ENCODE results near the gene CNIH1.

CNIH1 gene

GRCh38 chr14:54440873-54441868, at the start of gene CNIH1:
TSS of gene CNIH1 (minus strand) at chr14:54441374. CDS start at chr14:54441327, 47 bp downstream.
- DNase-seq (ENCODE audit: low spot score), result peak; percentile 97

GRCh38 chr14:54490445-54491175, 49.4 kb upstream of the CNIH1 start:
- DNase-seq (ENCODE audit: low spot score), result no peak

GRCh38 chr14:54489731-54490444, 48.7 kb upstream of the CNIH1 start:
- no peak for DNase-seq (ENCODE audit: low spot score)

- DNase-seq (ENCODE audit: low spot score), result no peak
Measured at GRCh38 chr14:54489318-54489683, 48.1 kb upstream of the CNIH1 start.

- peak; percentile 92 for DNase-seq (ENCODE audit: low spot score)
Measured at GRCh38 chr14:54488646-54489317, 47.6 kb upstream of the CNIH1 start, which contains the start of gene GMFB. TSS of gene GMFB (minus strand) at chr14:54488980. CDS start at chr14:54488927, 53 bp downstream.

GRCh38 chr14:54488318-54488645, 47.1 kb upstream of the CNIH1 start:
- DNase-seq (ENCODE audit: low spot score), result no peak

GRCh38 chr14:54487771-54488170, 46.6 kb upstream of the CNIH1 start:
- no peak for DNase-seq (ENCODE audit: low spot score)

- no peak for DNase-seq (ENCODE audit: low spot score)
Measured at GRCh38 chr14:54486685-54487084, 45.5 kb upstream of the CNIH1 start.

GRCh38 chr14:54483846-54484245, 42.7 kb upstream of the CNIH1 start:
- DNase-seq (ENCODE audit: low spot score), result no peak

GRCh38 chr14:54483073-54483745, 42.0 kb upstream of the CNIH1 start:
- DNase-seq (ENCODE audit: low spot score), result no peak

GRCh38 chr14:54481695-54482094, 40.5 kb upstream of the CNIH1 start:
- no peak for DNase-seq (ENCODE audit: low spot score)

GRCh38 chr14:54480830-54481562, 39.8 kb upstream of the CNIH1 start:
- no peak for DNase-seq (ENCODE audit: low spot score)

GRCh38 chr14:54478636-54479215, 37.6 kb upstream of the CNIH1 start:
- no peak for DNase-seq (ENCODE audit: low spot score)

GRCh38 chr14:54475911-54476310, 34.7 kb upstream of the CNIH1 start:
- DNase-seq (ENCODE audit: low spot score), result no peak

- no peak for DNase-seq (ENCODE audit: low spot score)
Measured at GRCh38 chr14:54475187-54475899, 34.2 kb upstream of the CNIH1 start.

GRCh38 chr14:54474232-54474793, 33.1 kb upstream of the CNIH1 start:
- DNase-seq (ENCODE audit: low spot score), result no peak

GRCh38 chr14:54472315-54472714, 31.1 kb upstream of the CNIH1 start:
- DNase-seq (ENCODE audit: low spot score), result no peak

- no peak for DNase-seq (ENCODE audit: low spot score)
Measured at GRCh38 chr14:54471641-54472040, 30.5 kb upstream of the CNIH1 start.

- no peak for DNase-seq (ENCODE audit: low spot score)
Measured at GRCh38 chr14:54470701-54471100, 29.5 kb upstream of the CNIH1 start.
